ENCODE data around the gene CRYGN. TPM values are rescaled to one million over a fixed set of nuclear protein-coding genes. Genes with fewer than 3 reads are reported as not detected.

Gene CRYGN
- total RNA-seq, 2 experiments from 2014 or later, result not detected

DNA sequence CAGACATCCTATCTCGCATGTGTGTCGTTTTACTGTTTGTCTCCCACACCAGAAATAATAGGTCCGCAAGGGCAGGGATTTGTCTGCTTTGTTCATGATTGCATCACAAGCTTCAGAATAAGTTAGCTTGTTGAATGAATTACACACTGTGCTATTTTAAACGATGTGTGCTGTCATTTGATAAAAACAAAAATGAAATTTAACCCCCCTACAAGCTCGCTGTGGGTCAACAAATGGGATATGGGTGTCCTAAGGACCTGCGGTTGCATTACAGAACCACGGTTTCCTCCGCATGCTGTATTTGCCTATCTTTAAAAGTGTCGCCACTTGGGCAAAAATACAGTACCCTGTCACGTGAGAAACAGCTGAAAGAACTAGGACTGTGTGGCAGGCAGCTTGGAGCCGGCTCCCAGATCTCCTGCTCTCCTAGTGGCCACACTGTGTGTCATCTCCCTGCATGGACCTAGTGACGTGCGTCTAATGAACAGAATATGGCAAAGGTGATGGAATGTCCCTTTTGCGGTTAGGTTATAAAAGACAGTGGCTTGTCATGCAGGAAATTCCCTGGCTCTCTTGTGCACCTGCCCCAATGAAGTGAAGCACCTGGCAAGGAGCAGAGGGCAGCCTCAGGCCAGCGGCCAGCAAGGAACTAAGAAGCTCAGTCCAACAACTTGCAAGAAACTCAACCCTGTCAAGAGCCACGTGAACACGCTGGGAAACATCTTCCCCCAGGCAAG, 32.9 kb upstream of the CRYGN start:
- Mint-ChIP-seq H3K9me3 (no peaks in the 10 kb centered on the region), H3K27ac (no peak overlapping the region), H3K4me1 (ENCODE audit: low read depth) (peaks cover 31% of the 10 kb centered on the region), H3K4me3 (no peak overlapping the region), H3K36me3 (ENCODE audit: low read depth) (peaks cover 55% of the 10 kb centered on the region), H3K27me3 (ENCODE audit: low read depth) (no peaks in the 10 kb centered on the region)
- no peak for DNase-seq
- intact Hi-C loops (cut with micrococcal nuclease), result loop anchor here (5.0 kb wide), 2 partner anchors 159 to 284 kb away; no protein-coding TSS in a partner anchor
- CTCF ChIA-PET, result interaction anchor here (0.8 kb wide), 1 partner anchor 121 kb away, joined by 3 read pairs; no protein-coding TSS in a partner anchor

DNA sequence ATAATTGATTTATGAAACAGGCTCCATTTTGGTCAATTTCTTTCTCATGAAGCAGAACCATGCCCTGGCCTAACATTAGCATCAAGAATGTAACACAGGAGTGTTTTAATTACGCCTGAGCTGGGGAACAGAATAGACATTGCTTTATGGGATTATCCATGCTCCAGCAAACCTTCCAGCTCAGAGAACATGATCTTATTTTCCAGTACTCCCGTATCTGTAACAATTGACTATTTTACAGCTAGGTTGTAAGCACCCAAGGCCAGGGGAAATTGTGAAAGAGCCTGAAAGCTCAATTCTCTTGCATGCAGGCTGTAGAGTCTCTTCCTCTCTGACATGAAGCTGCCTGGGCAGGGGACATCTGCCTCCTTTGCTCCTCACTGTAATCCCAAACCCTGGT, 30.8 kb upstream of the CRYGN start:
- peaks cover 63% of the 10 kb centered on the region for H3K36me3 Mint-ChIP-seq (ENCODE audit: low read depth)
- intact Hi-C loops (cut with micrococcal nuclease), result loop anchor here (1.0 to 5.0 kb wide), 4 partner anchors 48 to 287 kb away; partner anchors contain the start of gene RHEB
- H3K27ac Mint-ChIP-seq, result no peak overlapping the region
- peaks cover 31% of the 10 kb centered on the region for H3K4me1 Mint-ChIP-seq (ENCODE audit: low read depth)
- DNase-seq, result no peak
- H3K4me3 Mint-ChIP-seq, result no peak overlapping the region
- no peaks in the 10 kb centered on the region for H3K9me3 Mint-ChIP-seq
- CTCF ChIA-PET, result interaction anchor here (0.7 to 1.0 kb wide), 2 partner anchors 23 to 1872 kb away, joined by 3 to 4 read pairs; no protein-coding TSS in a partner anchor
- no peaks in the 10 kb centered on the region for H3K27me3 Mint-ChIP-seq (ENCODE audit: low read depth)

DNA sequence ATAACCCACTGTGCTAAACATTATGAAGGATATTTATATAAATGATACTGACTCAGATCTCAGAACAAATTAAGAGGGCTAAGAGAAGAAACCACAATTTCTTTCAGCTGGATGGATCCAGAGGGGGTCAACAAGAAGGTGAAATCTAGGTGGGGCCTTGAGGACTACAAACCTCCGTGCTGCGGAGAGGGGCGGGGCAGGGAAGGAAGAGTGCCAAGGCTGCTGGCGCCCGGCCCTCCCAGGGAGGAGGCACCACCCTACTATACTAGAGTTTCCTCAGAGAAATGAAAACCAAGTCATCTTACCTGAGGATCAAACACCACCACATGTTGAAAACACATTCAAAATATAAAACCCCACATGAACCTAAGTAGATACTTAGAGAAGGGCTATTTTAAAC, 29.3 kb upstream of the CRYGN start:
- intact Hi-C loops (cut with micrococcal nuclease), result no loop called here
- peaks cover 76% of the 10 kb centered on the region for H3K36me3 Mint-ChIP-seq (ENCODE audit: low read depth)
- no peak for DNase-seq
- no peaks in the 10 kb centered on the region for H3K27me3 Mint-ChIP-seq (ENCODE audit: low read depth)
- no peak overlapping the region for H3K27ac Mint-ChIP-seq
- H3K9me3 Mint-ChIP-seq, result no peaks in the 10 kb centered on the region
- H3K4me1 Mint-ChIP-seq (ENCODE audit: low read depth), result peaks cover 31% of the 10 kb centered on the region
- CTCF ChIA-PET, result no interaction called here
- no peak overlapping the region for H3K4me3 Mint-ChIP-seq

DNA sequence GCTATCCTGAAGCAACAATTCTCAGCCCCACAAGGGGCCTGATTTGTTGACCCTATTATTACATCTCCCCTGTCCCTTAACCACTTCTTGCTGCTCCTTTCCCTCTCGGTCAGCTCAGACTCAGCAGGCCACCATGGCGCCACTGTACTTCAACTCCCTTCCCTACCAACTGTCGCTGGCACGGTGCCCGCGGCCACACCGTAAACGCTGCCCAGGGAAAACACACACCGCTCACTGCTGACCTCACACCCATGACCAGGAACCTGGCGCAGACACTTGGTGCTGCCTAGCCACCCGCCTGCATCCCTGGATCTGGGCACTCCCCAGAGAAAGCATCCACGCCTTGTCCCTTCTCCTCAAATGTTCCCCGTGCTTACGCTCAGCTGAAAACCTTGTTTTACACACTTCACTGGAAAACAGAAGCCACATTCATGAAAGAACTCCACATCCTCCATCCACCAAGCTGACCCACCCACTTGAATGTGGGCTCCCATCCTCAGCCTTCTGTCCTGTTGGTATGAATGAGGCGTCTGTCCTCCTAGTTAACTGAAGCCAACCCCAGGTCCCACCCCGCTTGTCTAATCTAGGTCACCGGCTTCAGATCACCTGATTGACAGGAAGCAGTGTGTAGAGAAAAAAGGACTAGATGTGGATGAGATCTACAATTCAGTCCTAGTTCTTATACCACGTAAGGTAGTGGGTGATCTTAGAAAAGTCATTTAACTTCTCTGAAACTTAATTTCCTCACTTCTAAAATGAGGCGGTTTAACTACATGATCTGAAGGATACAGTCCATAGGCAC, 28.5 kb upstream of the CRYGN start:
- Mint-ChIP-seq H3K36me3 (ENCODE audit: low read depth) (peaks cover 78% of the 10 kb centered on the region), H3K27ac (peak overlapping the region; percentile 14), H3K4me1 (ENCODE audit: low read depth) (peaks cover 29% of the 10 kb centered on the region), H3K9me3 (peaks cover 8% of the 10 kb centered on the region), H3K4me3 (no peak overlapping the region), H3K27me3 (ENCODE audit: low read depth) (no peaks in the 10 kb centered on the region)
- DNase-seq, result no peak
- CTCF ChIA-PET, result interaction anchor here (0.7 kb wide), 1 partner anchor 164 kb away, joined by 3 read pairs; no protein-coding TSS in a partner anchor
- intact Hi-C loops (cut with micrococcal nuclease), result no loop called here

DNA sequence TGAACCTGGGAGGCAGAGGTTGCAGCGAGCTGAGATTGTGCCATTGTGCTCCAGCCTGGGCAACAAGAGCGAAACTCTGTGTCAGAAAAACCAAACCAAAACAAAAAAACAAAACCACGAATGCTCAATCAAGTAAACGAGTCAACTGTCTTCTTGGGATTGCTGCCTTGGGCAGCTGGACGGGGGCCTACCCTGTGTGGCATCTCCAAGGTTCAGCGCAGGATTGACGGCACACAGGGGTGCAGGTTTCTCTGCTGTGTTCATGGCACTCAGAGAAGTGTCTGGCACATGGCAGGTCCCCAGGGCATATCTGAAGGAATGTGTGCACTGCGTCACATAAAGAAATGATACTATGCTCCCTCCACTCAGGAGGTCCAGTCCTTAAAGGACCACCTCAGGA, 25.2 kb upstream of the CRYGN start:
- peaks cover 6% of the 10 kb centered on the region for H3K4me1 Mint-ChIP-seq (ENCODE audit: low read depth)
- H3K4me3 Mint-ChIP-seq, result no peak overlapping the region
- H3K36me3 Mint-ChIP-seq (ENCODE audit: low read depth), result peaks cover 66% of the 10 kb centered on the region
- peaks cover 3% of the 10 kb centered on the region for H3K27me3 Mint-ChIP-seq (ENCODE audit: low read depth)
- intact Hi-C loops (cut with micrococcal nuclease), result no loop called here
- H3K27ac Mint-ChIP-seq, result no peak overlapping the region
- H3K9me3 Mint-ChIP-seq, result peaks cover 22% of the 10 kb centered on the region
- DNase-seq, result no peak
- CTCF ChIA-PET, result no interaction called here

DNA sequence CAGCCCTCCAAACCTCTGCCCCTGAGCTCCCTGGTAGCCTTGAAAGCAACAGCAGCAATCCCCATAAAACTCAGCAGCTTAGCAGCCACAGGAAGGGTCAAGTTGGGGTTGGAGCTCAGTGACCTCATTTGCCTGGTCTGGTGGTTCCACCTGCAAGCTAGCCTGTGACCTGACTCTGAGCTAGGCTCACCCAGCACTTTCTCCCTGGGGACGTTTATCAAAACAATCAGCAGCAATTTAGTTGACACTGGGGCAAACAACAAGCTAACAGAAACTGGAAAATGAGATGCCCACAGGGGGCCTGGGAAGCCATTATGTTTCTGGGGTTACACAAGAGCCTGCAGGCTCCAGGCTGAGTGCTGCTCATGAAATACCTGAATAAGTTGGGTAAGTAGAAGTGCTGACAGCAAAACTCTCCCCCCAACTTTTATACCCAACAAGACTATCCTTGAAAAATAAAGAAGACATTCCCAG, 22.4 kb upstream of the CRYGN start:
- H3K4me3 Mint-ChIP-seq, result no peak overlapping the region
- intact Hi-C loops (cut with micrococcal nuclease), result no loop called here
- peaks cover 23% of the 10 kb centered on the region for H3K9me3 Mint-ChIP-seq
- peaks cover 7% of the 10 kb centered on the region for H3K27me3 Mint-ChIP-seq (ENCODE audit: low read depth)
- CTCF ChIA-PET, result interaction anchor here (0.9 to 4.3 kb wide), 3 partner anchors 14 to 298 kb away, joined by 3 to 19 read pairs (median 4); no protein-coding TSS in a partner anchor
- H3K36me3 Mint-ChIP-seq (ENCODE audit: low read depth), result peaks cover 38% of the 10 kb centered on the region
- no peak overlapping the region for H3K27ac Mint-ChIP-seq
- DNase-seq, result no peak
- H3K4me1 Mint-ChIP-seq (ENCODE audit: low read depth), result no peaks in the 10 kb centered on the region

DNA sequence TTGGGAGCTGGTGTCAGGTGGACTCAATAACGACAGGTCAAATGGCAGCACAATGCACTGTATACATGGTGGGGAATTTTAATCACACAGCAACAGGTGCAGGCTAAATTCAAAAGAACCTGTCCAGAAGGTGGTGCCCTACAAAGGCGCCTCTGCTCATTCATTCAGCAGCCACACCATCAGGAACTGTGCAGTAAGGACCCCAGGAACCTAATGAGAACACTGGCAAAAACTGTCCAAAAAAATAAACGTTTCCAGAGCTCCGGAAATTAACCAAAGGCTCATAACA, 21.9 kb upstream of the CRYGN start:
- Mint-ChIP-seq H3K27me3 (ENCODE audit: low read depth) (peaks cover 7% of the 10 kb centered on the region), H3K27ac (no peak overlapping the region)

DNA sequence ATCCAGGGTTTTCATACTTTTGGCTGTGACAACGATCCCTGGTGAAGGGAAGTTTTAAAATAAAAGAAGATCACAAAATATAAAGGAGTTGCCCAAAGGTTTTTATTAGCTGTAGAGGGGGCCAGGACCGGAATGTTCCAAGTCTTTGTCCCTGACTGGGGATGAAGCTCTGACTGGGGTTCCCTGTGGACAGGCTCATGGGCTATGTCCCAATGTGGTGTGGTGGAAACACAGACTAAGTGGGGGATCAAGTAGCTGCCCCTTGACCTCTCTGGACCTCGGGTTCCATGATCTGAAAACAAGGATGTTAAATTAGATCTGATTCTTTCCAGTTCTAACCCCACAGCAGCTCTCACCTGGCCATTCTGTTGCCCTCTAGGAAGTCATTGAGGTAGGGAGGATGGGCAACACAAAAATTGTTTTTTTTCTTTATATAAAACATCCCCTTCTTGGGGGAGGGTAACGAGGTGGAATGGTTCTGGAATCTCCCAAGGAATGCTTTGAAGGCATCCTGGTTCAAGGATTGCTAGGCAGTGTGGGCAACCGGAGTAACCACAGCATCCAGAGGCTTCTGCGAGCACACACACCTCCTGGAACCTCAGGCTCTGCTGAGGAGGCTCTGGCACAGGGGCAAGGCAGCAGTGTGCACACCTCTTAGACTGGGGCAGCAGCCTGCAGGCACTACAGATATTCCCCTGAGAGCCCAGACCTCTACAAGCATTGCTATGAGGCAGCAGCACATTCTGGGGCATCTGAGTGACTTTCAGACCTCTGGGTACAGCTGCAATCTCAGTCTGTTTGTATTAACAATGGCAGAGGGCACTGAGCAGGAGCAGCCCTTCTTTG, 21.4 kb upstream of the CRYGN start:
- CTCF ChIA-PET, result interaction anchor here (0.9 to 4.3 kb wide), 3 partner anchors 13 to 299 kb away, joined by 3 to 19 read pairs (median 4); no protein-coding TSS in a partner anchor
- Mint-ChIP-seq H3K4me1 (ENCODE audit: low read depth) (no peaks in the 10 kb centered on the region), H3K4me3 (no peak overlapping the region), H3K27ac (no peak overlapping the region), H3K9me3 (peaks cover 23% of the 10 kb centered on the region), H3K36me3 (ENCODE audit: low read depth) (peaks cover 32% of the 10 kb centered on the region), H3K27me3 (ENCODE audit: low read depth) (peaks cover 7% of the 10 kb centered on the region)
- intact Hi-C loops (cut with micrococcal nuclease), result no loop called here
- no peak for DNase-seq

More for the DNA sequence above, 21.9 kb upstream of the CRYGN start:
- no peak for DNase-seq
- intact Hi-C loops (cut with micrococcal nuclease), result no loop called here
- H3K36me3 Mint-ChIP-seq (ENCODE audit: low read depth), result peaks cover 34% of the 10 kb centered on the region
- CTCF ChIA-PET, result interaction anchor here (0.9 to 4.3 kb wide), 3 partner anchors 14 to 298 kb away, joined by 3 to 19 read pairs (median 4); no protein-coding TSS in a partner anchor
- peaks cover 23% of the 10 kb centered on the region for H3K9me3 Mint-ChIP-seq
- no peak overlapping the region for H3K4me3 Mint-ChIP-seq
- no peaks in the 10 kb centered on the region for H3K4me1 Mint-ChIP-seq (ENCODE audit: low read depth)

DNA sequence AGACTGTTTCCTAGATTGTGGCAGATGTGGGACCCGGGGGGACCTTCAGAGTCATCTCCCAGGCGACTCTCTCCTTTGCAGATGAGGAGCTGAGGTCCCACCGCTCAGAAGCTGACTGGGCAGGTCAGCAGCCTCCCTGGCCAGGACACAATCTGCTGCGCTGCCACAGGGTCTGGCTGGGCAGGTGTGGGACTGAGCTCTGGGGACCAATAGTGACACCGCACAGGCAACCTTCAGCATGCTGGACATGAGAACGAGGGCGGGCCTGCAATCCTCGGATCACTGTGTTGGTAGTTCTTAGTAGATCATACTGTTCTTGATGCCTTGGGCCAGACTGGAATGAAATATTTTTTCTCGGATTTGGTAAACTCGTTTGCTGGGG, 20.5 kb upstream of the CRYGN start:
- Mint-ChIP-seq H3K27me3 (ENCODE audit: low read depth) (peaks cover 7% of the 10 kb centered on the region), H3K36me3 (ENCODE audit: low read depth) (peaks cover 24% of the 10 kb centered on the region), H3K4me3 (no peak overlapping the region), H3K9me3 (peaks cover 23% of the 10 kb centered on the region), H3K27ac (no peak overlapping the region), H3K4me1 (ENCODE audit: low read depth) (no peaks in the 10 kb centered on the region)
- no peak for DNase-seq
- intact Hi-C loops (cut with micrococcal nuclease), result no loop called here
- CTCF ChIA-PET, result interaction anchor here (4.3 kb wide), 1 partner anchor 12 kb away, joined by 19 read pairs; no protein-coding TSS in a partner anchor

DNA sequence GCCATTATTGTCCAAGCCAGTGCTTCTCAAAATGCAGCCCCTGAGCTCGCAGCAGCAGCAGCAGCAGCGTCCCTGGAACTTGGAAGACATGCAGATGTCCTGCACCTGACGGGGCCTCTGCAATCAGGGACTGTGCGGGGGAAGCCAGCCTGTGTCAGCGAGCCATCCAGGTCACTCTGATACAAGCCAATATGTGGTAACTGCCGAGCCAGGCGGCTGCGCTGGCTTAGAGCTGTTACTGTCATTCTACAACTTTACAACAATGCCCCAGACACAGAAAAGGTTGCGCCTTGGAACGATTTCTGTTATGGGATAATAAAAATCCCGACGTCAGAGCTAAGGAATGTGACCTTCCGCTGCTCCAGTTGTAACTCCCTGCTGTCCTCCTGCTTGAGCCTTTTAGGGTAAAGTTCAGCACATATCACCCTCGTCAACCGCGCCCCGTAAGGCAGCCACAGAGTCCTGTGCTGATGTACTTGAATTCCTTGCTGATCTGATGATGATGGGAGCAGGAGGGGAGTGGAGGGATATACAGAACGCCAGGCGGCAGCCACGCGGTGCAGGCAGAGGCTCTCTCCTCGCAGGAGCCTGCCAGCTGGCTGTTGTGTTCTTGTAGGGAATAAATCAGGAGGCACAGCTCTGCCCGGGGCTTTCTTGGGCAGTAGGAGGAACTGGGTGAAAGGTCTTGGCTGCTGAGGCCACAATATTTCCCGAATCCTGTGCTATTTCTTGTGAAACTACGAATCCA, 20.0 kb upstream of the CRYGN start:
- CTCF ChIA-PET, result no interaction called here
- intact Hi-C loops (cut with micrococcal nuclease), result no loop called here
- no peaks in the 10 kb centered on the region for H3K4me1 Mint-ChIP-seq (ENCODE audit: low read depth)
- no peak overlapping the region for H3K4me3 Mint-ChIP-seq
- DNase-seq, result no peak
- no peak overlapping the region for H3K27ac Mint-ChIP-seq
- H3K27me3 Mint-ChIP-seq (ENCODE audit: low read depth), result peaks cover 7% of the 10 kb centered on the region
- peaks cover 19% of the 10 kb centered on the region for H3K36me3 Mint-ChIP-seq (ENCODE audit: low read depth)
- peaks cover 23% of the 10 kb centered on the region for H3K9me3 Mint-ChIP-seq

DNA sequence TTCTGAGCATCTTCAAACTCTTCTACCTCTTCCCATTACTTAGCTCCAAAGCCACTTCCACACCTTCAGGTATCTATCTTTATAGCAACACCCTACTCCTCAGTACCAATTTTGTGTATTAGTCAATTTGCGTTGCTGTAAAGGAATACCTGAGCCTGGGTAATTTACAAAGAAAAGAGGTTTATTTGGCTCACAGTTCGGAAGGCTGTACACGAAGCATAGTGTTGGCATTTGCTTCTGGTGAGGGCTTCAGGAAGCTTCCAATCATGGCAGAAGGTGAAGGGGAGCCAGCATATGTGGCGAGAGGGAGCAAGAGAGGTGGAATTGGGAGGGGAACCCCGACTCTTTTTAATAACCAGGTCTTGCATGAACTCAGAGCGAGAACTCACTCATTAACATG, 17.6 kb upstream of the CRYGN start:
- peaks cover 7% of the 10 kb centered on the region for H3K9me3 Mint-ChIP-seq
- H3K4me1 Mint-ChIP-seq (ENCODE audit: low read depth), result no peaks in the 10 kb centered on the region
- H3K27me3 Mint-ChIP-seq (ENCODE audit: low read depth), result peaks cover 7% of the 10 kb centered on the region
- no peak overlapping the region for H3K4me3 Mint-ChIP-seq
- DNase-seq, result no peak
- CTCF ChIA-PET, result interaction anchor here (0.9 kb wide), 1 partner anchor 9 kb away, joined by 3 read pairs; no protein-coding TSS in a partner anchor
- intact Hi-C loops (cut with micrococcal nuclease), result no loop called here
- no peak overlapping the region for H3K27ac Mint-ChIP-seq
- H3K36me3 Mint-ChIP-seq (ENCODE audit: low read depth), result peaks cover 3% of the 10 kb centered on the region
